ENCODE results near the gene TMTC2.

TMTC2 gene

DNA sequence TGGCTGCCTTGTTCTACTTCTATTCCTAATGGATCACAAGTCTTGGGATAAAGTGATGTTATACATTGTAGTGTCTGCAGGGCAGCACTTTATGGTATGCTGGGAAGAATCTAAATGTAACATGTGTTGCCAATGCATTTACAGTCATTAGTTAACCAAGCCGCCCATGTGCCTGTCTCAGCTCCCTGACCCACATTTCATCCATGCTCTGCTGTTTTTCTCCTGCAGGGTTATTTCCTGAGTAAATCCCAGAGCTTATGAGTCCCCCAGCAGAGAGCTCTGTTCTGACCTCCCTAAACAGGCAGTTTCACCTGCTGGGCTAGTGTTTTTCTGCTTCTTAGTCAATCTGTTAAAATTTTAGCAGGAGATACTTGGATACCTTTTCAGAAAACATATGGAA lies 4.4 kb upstream of the TMTC2 start:
- in situ Hi-C loops (cut with MboI; ENCODE audit: low sequenced_read_pairs): no loop called here

- in situ Hi-C loops (cut with MboI; ENCODE audit: low sequenced_read_pairs): no loop called here
Measured at GRCh38 chr12:82682851-82683261, 3.9 kb upstream of the TMTC2 start.

DNA sequence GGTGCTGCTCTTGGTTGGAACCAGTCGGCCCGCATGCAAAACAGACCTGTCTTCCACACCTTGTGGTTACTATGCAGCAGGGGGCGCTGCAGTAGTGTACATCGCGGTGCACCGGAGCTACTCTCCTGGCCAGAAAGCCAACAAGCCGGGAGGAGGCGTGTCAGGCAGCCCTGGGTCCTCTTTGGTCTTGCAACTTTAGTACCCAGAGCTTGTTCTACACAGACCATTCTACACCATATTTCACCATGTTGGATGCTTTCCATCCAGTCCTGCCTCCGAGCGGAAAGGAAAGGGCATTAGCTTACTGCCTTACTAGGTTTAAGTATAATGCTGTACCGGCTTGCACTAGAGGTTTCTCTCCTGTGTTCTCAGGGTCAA lies 927 bp upstream of the TMTC2 start:
- in situ Hi-C loops (cut with MboI; ENCODE audit: low sequenced_read_pairs): no loop called here

DNA sequence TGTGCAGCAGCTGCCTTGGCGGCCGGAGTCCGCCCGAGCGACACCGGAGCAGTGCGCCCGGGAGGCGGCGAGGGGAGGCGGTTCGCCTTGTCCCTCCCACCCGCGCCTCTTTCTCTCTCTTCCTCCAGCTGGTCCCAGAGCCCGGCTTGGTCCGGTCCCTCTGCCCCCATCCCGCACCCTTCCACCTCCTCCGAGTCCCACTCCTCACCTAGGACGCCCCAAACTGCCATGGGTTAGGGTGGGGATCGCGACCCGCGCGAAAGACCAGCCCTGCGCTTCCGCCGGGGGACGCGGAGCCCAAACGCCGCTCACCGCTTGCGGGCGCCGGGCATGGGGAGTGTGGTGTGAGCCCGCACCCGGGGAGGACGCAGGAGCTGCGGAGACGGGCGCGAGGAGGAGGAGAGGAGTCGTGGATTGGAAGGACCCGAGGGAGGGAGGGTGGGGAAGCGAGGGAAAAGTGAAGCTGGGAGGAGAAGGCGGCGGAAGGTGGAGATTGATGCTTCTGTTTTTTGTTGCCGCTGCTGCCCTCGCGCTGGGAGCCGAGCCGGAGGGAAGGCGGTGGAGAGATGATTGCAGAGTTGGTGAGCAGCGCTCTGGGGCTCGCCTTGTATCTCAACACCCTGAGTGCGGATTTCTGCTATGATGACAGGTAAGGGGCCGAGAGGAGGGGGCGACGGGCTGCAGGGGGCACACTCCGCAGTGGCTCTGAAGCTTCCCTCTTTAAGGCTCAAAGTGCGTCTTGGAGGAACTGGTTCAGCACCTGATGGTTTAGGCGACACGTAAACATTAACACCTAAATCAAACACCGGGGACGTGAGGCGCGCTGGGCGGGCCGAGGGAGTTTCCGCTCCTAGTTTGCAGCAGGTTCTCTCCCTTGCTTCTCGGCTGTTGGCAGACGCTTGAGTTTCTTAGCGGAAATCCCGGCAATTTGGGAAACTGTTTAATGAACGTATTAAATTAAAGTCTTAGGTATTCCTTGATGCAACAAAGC lies 610 bp downstream of the TMTC2 start:
- in situ Hi-C loops (cut with MboI; ENCODE audit: low sequenced_read_pairs): no loop called here

- in situ Hi-C loops (cut with MboI; ENCODE audit: low sequenced_read_pairs): no loop called here
Measured at GRCh38 chr12:82688035-82688501, 1.4 kb downstream of the TMTC2 start.

GRCh38 chr12:82688596-82688995 lies 1.9 kb downstream of the TMTC2 start:
- in situ Hi-C loops (cut with MboI; ENCODE audit: low sequenced_read_pairs): no loop called here

DNA sequence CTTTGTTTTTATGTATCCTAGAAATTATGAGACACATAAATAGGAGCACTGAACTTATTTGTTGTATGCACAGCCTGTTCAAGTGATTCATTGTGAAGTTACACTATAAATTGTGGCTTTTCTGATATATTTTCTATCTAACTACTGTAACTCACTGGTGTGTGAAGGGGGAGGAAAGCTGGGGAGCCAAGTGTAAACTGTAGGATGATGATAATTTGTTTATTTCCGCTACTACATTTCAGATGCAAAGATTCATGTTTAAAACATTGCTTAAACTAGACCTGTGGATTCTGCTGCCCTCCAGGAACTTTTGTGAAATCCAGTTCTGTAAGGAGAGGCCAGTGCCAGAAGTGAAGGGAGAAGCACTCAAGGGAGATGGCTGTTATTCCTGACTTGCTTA lies 3.3 kb downstream of the TMTC2 start:
- in situ Hi-C loops (cut with MboI; ENCODE audit: low sequenced_read_pairs): no loop called here

- in situ Hi-C loops (cut with MboI; ENCODE audit: low sequenced_read_pairs): no loop called here
Measured at GRCh38 chr12:82691513-82691912, 4.8 kb downstream of the TMTC2 start.

GRCh38 chr12:82694276-82694675 lies 7.6 kb downstream of the TMTC2 start:
- in situ Hi-C loops (cut with MboI; ENCODE audit: low sequenced_read_pairs): no loop called here

- in situ Hi-C loops (cut with MboI; ENCODE audit: low sequenced_read_pairs): no loop called here
Measured at GRCh38 chr12:82694970-82695369, 8.3 kb downstream of the TMTC2 start.

GRCh38 chr12:82695531-82695930 lies 8.8 kb downstream of the TMTC2 start:
- in situ Hi-C loops (cut with MboI; ENCODE audit: low sequenced_read_pairs): no loop called here

DNA sequence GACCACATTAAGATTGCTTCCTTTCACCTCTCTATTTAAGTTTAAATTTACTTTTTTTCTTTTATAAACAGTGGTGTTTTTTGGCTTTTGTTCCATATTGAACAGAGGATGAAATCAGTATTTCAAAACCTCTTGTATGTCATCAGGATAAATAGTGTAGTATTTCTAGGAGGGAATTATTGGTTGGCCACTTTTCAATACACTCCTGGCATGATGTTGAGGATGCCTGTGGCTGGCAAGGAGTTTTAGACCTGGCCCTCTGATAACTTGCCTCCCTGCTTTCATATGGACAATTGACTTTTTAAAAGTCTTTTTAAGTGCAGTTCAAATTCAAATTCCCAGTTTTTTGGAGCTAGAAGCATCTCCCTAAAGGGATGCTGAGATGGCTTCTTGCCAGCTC lies 9.8 kb downstream of the TMTC2 start:
- in situ Hi-C loops (cut with MboI; ENCODE audit: low sequenced_read_pairs): no loop called here

DNA sequence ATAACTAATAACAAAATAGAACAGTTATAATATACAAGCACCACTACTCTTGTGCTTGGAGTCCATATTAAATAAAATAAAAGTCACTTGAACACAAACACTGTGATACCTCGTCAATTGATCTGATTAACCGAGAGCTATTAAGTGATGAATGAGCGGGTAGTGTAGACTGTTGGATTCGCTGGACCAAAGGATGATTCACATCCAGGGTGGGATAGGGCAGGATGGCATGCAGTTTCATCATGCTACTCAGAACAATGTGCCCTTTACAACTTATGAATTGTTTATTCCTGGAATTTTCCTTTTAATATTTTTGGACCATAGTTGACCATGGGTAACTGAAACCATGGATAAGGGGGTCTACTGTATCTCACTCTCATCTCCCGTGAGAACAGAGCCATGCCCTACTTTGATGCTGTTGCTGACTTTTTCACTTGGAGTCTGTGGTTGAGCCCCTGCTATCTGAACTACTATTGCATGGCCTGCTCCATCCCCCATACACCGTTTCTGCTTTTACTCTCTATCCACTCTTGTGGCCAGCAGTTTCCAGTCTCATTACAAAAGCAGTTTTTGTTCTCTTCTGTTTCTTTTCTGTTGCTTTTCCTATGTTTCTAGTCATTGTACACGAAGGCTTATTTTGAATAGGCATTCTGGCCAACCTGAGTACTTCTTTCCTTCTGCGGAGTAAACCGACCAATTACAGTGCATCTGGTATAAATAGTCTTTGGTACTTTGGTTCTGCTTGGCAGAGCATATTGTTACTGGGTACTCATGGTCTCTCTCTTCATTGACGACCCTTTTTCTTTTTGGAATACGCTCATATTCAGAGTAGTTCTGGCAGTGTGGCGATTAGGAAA lies 12.2 kb downstream of the TMTC2 start:
- in situ Hi-C loops (cut with MboI; ENCODE audit: low sequenced_read_pairs): no loop called here

DNA sequence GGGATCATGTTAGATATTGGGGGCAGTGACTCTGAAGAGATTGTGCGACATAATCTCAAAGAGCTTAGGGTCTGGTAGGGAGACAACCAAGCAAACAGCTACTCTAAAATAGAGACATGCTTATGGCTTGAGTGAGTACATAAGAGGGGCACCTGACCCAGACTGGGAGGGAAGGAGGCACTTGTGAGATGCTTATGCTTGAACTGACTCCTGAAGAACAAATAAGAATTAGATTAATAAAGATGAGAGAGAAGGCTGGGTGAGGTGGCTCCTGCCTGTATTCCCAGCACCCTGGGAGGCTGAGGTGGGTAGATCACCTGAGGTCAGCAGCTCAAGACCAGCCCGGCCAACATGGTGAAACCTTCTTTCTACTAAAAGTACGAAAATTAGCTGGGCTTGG lies 19.1 kb downstream of the TMTC2 start:
- in situ Hi-C loops (cut with MboI; ENCODE audit: low sequenced_read_pairs): no loop called here

GRCh38 chr12:82708061-82708879 lies 21.6 kb downstream of the TMTC2 start:
- in situ Hi-C loops (cut with MboI; ENCODE audit: low sequenced_read_pairs): no loop called here

GRCh38 chr12:82709794-82710355 lies 23.2 kb downstream of the TMTC2 start:
- in situ Hi-C loops (cut with MboI; ENCODE audit: low sequenced_read_pairs): no loop called here

- in situ Hi-C loops (cut with MboI; ENCODE audit: low sequenced_read_pairs): no loop called here
Measured at GRCh38 chr12:82710741-82711140, 24.0 kb downstream of the TMTC2 start.

DNA sequence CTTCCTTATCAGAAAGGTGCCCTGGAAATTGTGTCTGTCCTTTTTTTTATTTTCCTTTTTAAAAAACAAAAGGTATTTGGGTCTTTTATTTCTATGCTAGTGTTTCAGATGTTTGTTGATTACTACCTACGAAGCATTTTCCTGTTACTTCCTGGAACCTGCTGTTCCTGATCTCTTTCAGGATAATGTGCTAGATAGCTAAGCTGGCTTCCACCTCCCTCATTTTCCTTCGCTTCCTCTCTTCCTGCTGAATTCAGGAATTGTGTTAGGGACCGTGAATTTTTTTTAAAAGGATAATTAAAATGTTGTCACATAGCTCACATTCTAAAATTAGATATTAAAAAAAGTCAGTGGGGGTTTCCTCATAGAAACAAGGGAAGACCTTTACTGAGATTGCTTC lies 27.7 kb downstream of the TMTC2 start:
- in situ Hi-C loops (cut with MboI; ENCODE audit: low sequenced_read_pairs): no loop called here

- in situ Hi-C loops (cut with MboI; ENCODE audit: low sequenced_read_pairs): no loop called here
Measured at GRCh38 chr12:82721726-82722125, 35.0 kb downstream of the TMTC2 start.

DNA sequence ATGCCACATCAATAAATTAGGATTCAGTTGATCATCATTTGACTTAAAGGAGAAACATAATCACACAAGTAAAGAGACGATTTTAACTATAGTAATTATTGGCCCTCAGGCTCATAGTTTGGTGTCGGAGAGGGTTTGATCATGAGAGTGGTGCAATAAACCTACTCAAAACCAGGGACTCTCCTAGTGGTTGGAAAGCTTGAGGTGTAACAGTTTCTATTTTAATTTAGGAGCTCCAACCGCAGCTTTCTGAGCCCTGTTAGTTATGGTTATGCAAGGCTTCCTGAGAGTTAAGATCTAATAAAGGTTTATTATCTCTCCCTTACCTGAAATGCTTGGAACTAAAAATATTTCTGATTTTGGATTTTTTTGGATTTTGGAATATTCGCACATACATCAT lies 36.4 kb downstream of the TMTC2 start:
- in situ Hi-C loops (cut with MboI; ENCODE audit: low sequenced_read_pairs): no loop called here

DNA sequence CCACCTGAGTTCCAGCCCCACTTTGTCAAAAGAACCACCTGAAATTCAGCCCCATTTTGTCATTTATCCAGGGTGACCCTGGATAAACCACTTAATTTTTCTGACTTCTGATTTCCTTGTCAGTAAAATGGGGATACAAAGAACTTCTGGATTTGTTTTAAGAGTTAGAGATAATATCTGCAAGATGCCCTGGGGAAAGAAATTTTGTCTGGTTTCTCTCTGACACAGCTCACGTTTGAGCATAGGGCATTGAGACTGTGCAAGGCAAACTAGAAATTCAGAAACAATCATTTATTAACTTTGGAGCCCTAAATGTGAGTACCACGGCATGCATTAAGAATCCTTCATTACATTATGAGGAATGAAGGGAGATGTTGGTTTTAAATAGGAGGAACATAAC lies 37.2 kb downstream of the TMTC2 start:
- in situ Hi-C loops (cut with MboI; ENCODE audit: low sequenced_read_pairs): no loop called here
